ENCODE results near the gene TMEM151A. TPM values are rescaled to one million over a fixed set of nuclear protein-coding genes. Genes with fewer than 3 reads are reported as not detected.
A peak's percentile ranks its signal among the peaks of the same experiment; 100 is the strongest.

The TMEM151A gene
- total and polyA plus RNA-seq, 2 experiments from 2014 or later, result 1.0 to 4.4 TPM

DNA sequence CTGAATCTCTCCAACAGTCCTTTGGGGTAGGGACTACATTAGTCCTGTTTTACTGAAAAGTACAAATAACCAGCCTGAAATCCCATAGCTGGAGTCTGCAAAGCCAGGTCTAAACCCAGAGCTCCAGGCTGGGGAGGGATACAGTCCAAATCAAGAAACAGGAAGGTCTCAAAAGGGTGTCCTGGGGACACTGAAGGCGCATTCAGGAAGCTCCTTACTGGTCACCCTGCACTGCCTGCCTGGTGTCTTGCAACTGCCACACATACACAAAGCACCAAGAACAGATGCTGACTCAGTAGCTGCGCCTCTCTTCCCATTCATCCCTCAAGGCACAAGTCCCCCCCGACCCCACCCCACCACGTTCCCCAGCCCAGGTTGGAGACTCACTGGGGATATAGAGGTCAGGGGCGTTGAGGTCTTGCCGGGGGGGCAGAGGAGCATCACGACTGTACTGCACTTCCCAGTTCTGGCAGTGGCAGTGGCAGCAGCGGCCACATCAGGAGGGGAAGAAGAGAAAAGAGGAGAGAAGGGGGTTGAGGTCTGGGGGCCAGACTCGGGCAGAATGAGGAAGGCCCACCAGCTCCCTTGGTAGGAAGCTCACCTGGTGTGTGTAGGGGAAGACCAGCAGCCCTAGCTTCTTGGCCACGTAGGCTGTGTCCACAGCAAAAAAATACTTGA lies 4.3 kb upstream of the TMEM151A start:
- Mint-ChIP-seq H3K4me3 (peak overlapping the region; percentile 94), H3K27ac (no peak overlapping the region), H3K9me3 (peaks cover 2% of the 10 kb centered on the region; the same call in 1 of the 3 replicates), H3K4me1 (peaks cover 23% of the 10 kb centered on the region), H3K27me3 (ENCODE audit: insufficient read depth, low read depth, poor library complexity) (peaks cover 35% of the 10 kb centered on the region), H3K36me3 (ENCODE audit: low read depth) (no peaks in the 10 kb centered on the region)
- Histone ChIP-seq H3K4me2 (peak overlapping the region; percentile 95; the same call in 1 of the 2 replicates), H3K9me2 (ENCODE audit: insufficient read depth) (no peaks in the 10 kb centered on the region), H3K4me3 (no peak overlapping the region), H4K20me1 (replicated peaks; ENCODE audit: insufficient read depth) (no peaks in the 10 kb centered on the region; the same call in none of the 2 replicates), H3K79me2 (replicated peaks; ENCODE audit: insufficient read depth) (peaks cover 9% of the 10 kb centered on the region), H3K27me3 (ENCODE audit: insufficient read depth) (peaks cover 22% of the 10 kb centered on the region), H3K36me3 (ENCODE audit: insufficient read depth) (no peaks in the 10 kb centered on the region; the same call in 1 of the 2 replicates), H2AFZ (no peak overlapping the region), H3K4me1 (ENCODE audit: insufficient read depth) (peaks cover 28% of the 10 kb centered on the region), H3K27ac (ENCODE audit: low read depth) (no peak overlapping the region), H3F3A (replicated peaks; ENCODE audit: low read depth) (peaks cover 25% of the 10 kb centered on the region; the same call in 1 of the 2 replicates)
- DNase-seq (ENCODE audit: low spot score) (no peak), ATAC-seq (no peak)
- no peak for TF ChIP-seq CTCF (conservative IDR thresholded peaks at IDR 0.05; ENCODE audit: low read depth in 2 of 2)
- TF ChIP-seq, protein P1, sequence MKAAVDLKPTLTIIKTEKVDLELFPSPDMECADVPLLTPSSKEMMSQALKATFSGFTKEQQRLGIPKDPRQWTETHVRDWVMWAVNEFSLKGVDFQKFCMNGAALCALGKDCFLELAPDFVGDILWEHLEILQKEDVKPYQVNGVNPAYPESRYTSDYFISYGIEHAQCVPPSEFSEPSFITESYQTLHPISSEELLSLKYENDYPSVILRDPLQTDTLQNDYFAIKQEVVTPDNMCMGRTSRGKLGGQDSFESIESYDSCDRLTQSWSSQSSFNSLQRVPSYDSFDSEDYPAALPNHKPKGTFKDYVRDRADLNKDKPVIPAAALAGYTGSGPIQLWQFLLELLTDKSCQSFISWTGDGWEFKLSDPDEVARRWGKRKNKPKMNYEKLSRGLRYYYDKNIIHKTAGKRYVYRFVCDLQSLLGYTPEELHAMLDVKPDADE (IDR thresholded peaks at IDR 0.05), result no peak
- TF ChIP-seq ZNF331 (CRISPR knock-in tag; IDR thresholded peaks at IDR 0.05; ENCODE audit: low read depth), result no peak
- no peak for TF ChIP-seq REST (IDR thresholded peaks at IDR 0.05; ENCODE audit: unreplicated experiment)
- TF ChIP-seq ZNF114 (CRISPR knock-in tag; IDR thresholded peaks at IDR 0.05), result no peak
- no peak for TF ChIP-seq EZH2 (IDR thresholded peaks at IDR 0.05; ENCODE audit: low read depth, unreplicated experiment)
- no peak for TF ChIP-seq POLR2AphosphoS5 (IDR thresholded peaks at IDR 0.05; ENCODE audit: low read depth)
